NT2/D1 (cell line): Measurements from ENCODE around the gene MINAR1.

ENCODE experiments used
- DNase-seq: peaks from one replicate; pipeline ENCODE4 v3.0.0-alpha.2; 2011; ENCODE audit warnings: low read depth, low spot score
- H3K27me3 ChIP-seq: 2 replicates; pipeline ENCODE4 v1.6.0; 2011; ENCODE audit warnings: mild to moderate bottlenecking; ENCODE audit not compliant: insufficient read length, insufficient read depth
- H3K36me3 ChIP-seq: 2 replicates; pipeline ENCODE4 v1.6.1; 2011; ENCODE audit warnings: mild to moderate bottlenecking, low read length, mixed read lengths; ENCODE audit not compliant: insufficient read depth, insufficient read length
- H3K4me1 ChIP-seq: 2 replicates; pipeline ENCODE4 v1.5.1; 2011; ENCODE audit not compliant: insufficient read depth, insufficient read length
- H3K4me3 ChIP-seq: 2 replicates; pipeline ENCODE4 v1.5.1; 2011; ENCODE audit warnings: low read depth; ENCODE audit not compliant: insufficient read length
- H3K9ac ChIP-seq: 2 replicates; pipeline ENCODE4 v1.6.0; 2011; ENCODE audit warnings: low read depth; ENCODE audit not compliant: insufficient read length
- H3K9me3 ChIP-seq: 2 replicates; pipeline ENCODE4 v1.5.1; 2011; ENCODE audit warnings: mild to moderate bottlenecking, low read length; ENCODE audit not compliant: insufficient read depth
- SUZ12 ChIP-seq: IDR thresholded peaks from 2 replicates; pipeline ENCODE4 v1.6.1; 2011; ENCODE audit not compliant: insufficient read length, insufficient read depth; ENCODE audit errors: extremely low read depth
- YY1 ChIP-seq: IDR thresholded peaks from 2 replicates; pipeline ENCODE4 v1.6.1; 2011; ENCODE audit not compliant: insufficient read length, insufficient read depth
- ZNF274 ChIP-seq: IDR thresholded peaks from 2 replicates; pipeline ENCODE4 v1.6.1; 2011; ENCODE audit warnings: mild to moderate bottlenecking, low read depth, low read length

MINAR1 gene

GRCh38 chr15:79458491-79458890, 26.4 kb downstream of the MINAR1 start:
- Histone ChIP-seq H3K36me3 (no peaks in the 10 kb centered on the region), H3K9ac (no peak overlapping the region), H3K27me3 (no peaks in the 10 kb centered on the region), H3K4me1 (no peaks in the 10 kb centered on the region), H3K9me3 (no peaks in the 10 kb centered on the region), H3K4me3 (no peak overlapping the region)
- TF ChIP-seq YY1 (no peak), ZNF274 (no peak), SUZ12 (no peak)
- DNase-seq = no peak

- Histone ChIP-seq H3K4me3 (no peak overlapping the region), H3K9ac (no peak overlapping the region), H3K27me3 (no peaks in the 10 kb centered on the region), H3K9me3 (no peaks in the 10 kb centered on the region), H3K36me3 (no peaks in the 10 kb centered on the region), H3K4me1 (peaks cover 2% of the 10 kb centered on the region)
- DNase-seq = no peak
- TF ChIP-seq ZNF274 (no peak), YY1 (no peak), SUZ12 (no peak)
Measured at GRCh38 chr15:79459666-79460065, 27.5 kb downstream of the MINAR1 start.

- no peak overlapping the region for H3K4me3 ChIP-seq
- no peaks in the 10 kb centered on the region for H3K9me3 ChIP-seq
- H3K27me3 ChIP-seq = no peaks in the 10 kb centered on the region
- peaks cover 2% of the 10 kb centered on the region for H3K4me1 ChIP-seq
- no peak for DNase-seq
- no peaks in the 10 kb centered on the region for H3K36me3 ChIP-seq
- TF ChIP-seq ZNF274 (no peak), SUZ12 (no peak), YY1 (no peak)
- H3K9ac ChIP-seq = no peak overlapping the region
Measured at GRCh38 chr15:79463043-79463780, 31.1 kb downstream of the MINAR1 start.

GRCh38 chr15:79463781-79464270, 31.7 kb downstream of the MINAR1 start:
- Histone ChIP-seq H3K4me1 (peaks cover 2% of the 10 kb centered on the region), H3K36me3 (no peaks in the 10 kb centered on the region), H3K27me3 (no peaks in the 10 kb centered on the region), H3K4me3 (no peak overlapping the region), H3K9ac (no peak overlapping the region), H3K9me3 (no peaks in the 10 kb centered on the region)
- no peak for DNase-seq
- TF ChIP-seq SUZ12 (no peak), ZNF274 (no peak), YY1 (no peak)

- Histone ChIP-seq H3K9ac (no peak overlapping the region), H3K4me3 (no peak overlapping the region), H3K27me3 (no peaks in the 10 kb centered on the region), H3K9me3 (no peaks in the 10 kb centered on the region), H3K4me1 (peaks cover 2% of the 10 kb centered on the region), H3K36me3 (no peaks in the 10 kb centered on the region)
- no peak for DNase-seq
- TF ChIP-seq ZNF274 (no peak), SUZ12 (no peak), YY1 (no peak)
Measured at GRCh38 chr15:79466488-79466887, 34.4 kb downstream of the MINAR1 start.

- no peaks in the 10 kb centered on the region for H3K36me3 ChIP-seq
- TF ChIP-seq ZNF274 (no peak), YY1 (no peak), SUZ12 (no peak)
- no peak for DNase-seq
Measured at GRCh38 chr15:79467865-79468586, 35.9 kb downstream of the MINAR1 start.

GRCh38 chr15:79472446-79472845, 40.3 kb downstream of the MINAR1 start:
- no peak for TF ChIP-seq SUZ12
- TF ChIP-seq YY1 = no peak
- TF ChIP-seq ZNF274 = no peak

More at GRCh38 chr15:79467865-79468586, 35.9 kb downstream of the MINAR1 start:
- Histone ChIP-seq H3K4me3 (no peak overlapping the region), H3K4me1 (peaks cover 2% of the 10 kb centered on the region), H3K9me3 (no peaks in the 10 kb centered on the region), H3K27me3 (no peaks in the 10 kb centered on the region), H3K9ac (no peak overlapping the region)

More at GRCh38 chr15:79472446-79472845, 40.3 kb downstream of the MINAR1 start:
- DNase-seq = no peak
- Histone ChIP-seq H3K4me3 (no peak overlapping the region), H3K36me3 (no peaks in the 10 kb centered on the region), H3K9me3 (no peaks in the 10 kb centered on the region), H3K27me3 (no peaks in the 10 kb centered on the region), H3K9ac (no peak overlapping the region), H3K4me1 (no peaks in the 10 kb centered on the region)
